WTC11 (cell line): ENCODE results near the gene FAF1. TPM values are rescaled to one million over a fixed set of nuclear protein-coding genes. Genes with fewer than 3 reads are reported as not detected.

ENCODE experiments used
- ATAC-seq: fragments of 200-7000 bp; cut with Tn5 transposase; 2 replicates; pipeline ENCODE4 v1.10.0; 2021; ENCODE audit warnings: mild to moderate bottlenecking, moderate library complexity
- CTCF ChIA-PET: fragments of 300-600 bp; sonication (Branson Sonifier 250); formaldehyde crosslinking; loops from one replicate; lab custom pipeline; 2021; ENCODE audit warnings: antibody characterized with exemption; lab: Charles Lee
- POLR2A ChIA-PET: fragments of 350-600 bp; sonication (Branson Sonifier 250); formaldehyde crosslinking; loops from one replicate; lab custom pipeline; 2021; ENCODE audit warnings: antibody characterized with exemption; lab: Charles Lee
- DNase-seq: peaks from one replicate; pipeline ENCODE4 v3.0.0; 2021; ENCODE audit warnings: low spot score
- H3K27ac Mint-ChIP-seq: 2 replicates; pipeline ENCODE4 v1.8.0; 2021; ENCODE audit warnings: mixed read lengths
- H3K27me3 Mint-ChIP-seq: 2 replicates; pipeline ENCODE4 v1.8.0; 2021; ENCODE audit warnings: low read depth, mild to moderate bottlenecking, moderate library complexity, mixed read lengths
- H3K36me3 Mint-ChIP-seq: 2 replicates; pipeline ENCODE4 v1.8.0; 2021; ENCODE audit warnings: mixed read lengths
- H3K4me1 Mint-ChIP-seq: 2 replicates; pipeline ENCODE4 v1.8.0; 2022; ENCODE audit warnings: mixed read lengths
- H3K4me3 Mint-ChIP-seq: 2 replicates; pipeline ENCODE4 v1.8.0; 2021; ENCODE audit warnings: mild to moderate bottlenecking, moderate library complexity, mixed read lengths
- H3K9me3 Mint-ChIP-seq: 2 replicates; pipeline ENCODE4 v1.8.0; 2021; ENCODE audit warnings: mixed read lengths
- ATF1 ChIP-seq: sonication (generic); formaldehyde crosslinking; IDR thresholded peaks from 2 replicates; pipeline ENCODE4 v1.8.1; 2023; ENCODE audit warnings: mild to moderate bottlenecking, moderate library complexity, missing genetic modification reagents
- CREB1 ChIP-seq: sonication (generic); formaldehyde crosslinking; IDR thresholded peaks from 2 replicates; pipeline ENCODE4 v1.8.0; 2023; ENCODE audit warnings: mild to moderate bottlenecking, missing genetic modification reagents
- ELF4 ChIP-seq: sonication (generic); formaldehyde crosslinking; IDR thresholded peaks from 2 replicates; pipeline ENCODE4 v1.8.1; 2022; ENCODE audit warnings: low read depth, mild to moderate bottlenecking, moderate library complexity, missing genetic modification reagents
- GABPB1 ChIP-seq: sonication (generic); formaldehyde crosslinking; IDR thresholded peaks from 2 replicates; pipeline ENCODE4 v1.8.1; 2023; ENCODE audit warnings: mild to moderate bottlenecking, missing genetic modification reagents
- NFYB ChIP-seq: sonication (generic); formaldehyde crosslinking; conservative IDR thresholded peaks from 2 replicates; pipeline ENCODE4 v1.8.0; 2022; ENCODE audit warnings: low read depth, missing genetic modification reagents
- NR2C2 ChIP-seq: sonication (generic); formaldehyde crosslinking; IDR thresholded peaks from 2 replicates; pipeline ENCODE4 v1.8.0; 2022; ENCODE audit warnings: mild to moderate bottlenecking, missing genetic modification reagents
- RORB ChIP-seq: fragments of 250-450 bp; sonication (Bioruptor Pico); IDR thresholded peaks from 2 replicates; pipeline ENCODE4 v1.9.0; 2021; ENCODE audit warnings: mild to moderate bottlenecking
- ZNF219 ChIP-seq: sonication (generic); formaldehyde crosslinking; IDR thresholded peaks from 2 replicates; pipeline ENCODE4 v1.8.0; 2023; ENCODE audit warnings: missing genetic modification reagents, mild to moderate bottlenecking, borderline replicate concordance
- ZNF396 ChIP-seq: fragments of 250-450 bp; sonication (Bioruptor Pico); IDR thresholded peaks from 2 replicates; pipeline ENCODE4 v1.8.0; 2021; ENCODE audit warnings: mild to moderate bottlenecking, moderate library complexity, borderline replicate concordance
- ZNF416 ChIP-seq: fragments of 250-450 bp; sonication (Bioruptor Pico); IDR thresholded peaks from 2 replicates; pipeline ENCODE4 v1.9.0; 2021; ENCODE audit warnings: mild to moderate bottlenecking, inconsistent platforms
- total RNA-seq: library from RNA; stranded (reverse); gene quantifications from 3 replicates; pipeline ENCODE4 v1.2.3, GENCODE V29; 2021
- TF ChIP-seq, protein P1 (sequence below): fragments of 250-450 bp; sonication (Bioruptor Pico); IDR thresholded peaks from 2 replicates; pipeline ENCODE4 v1.8.0; 2021; ENCODE audit warnings: mild to moderate bottlenecking
- TF ChIP-seq, protein P2 (sequence below): sonication (generic); formaldehyde crosslinking; IDR thresholded peaks from 2 replicates; pipeline ENCODE4 v1.8.1; 2023; ENCODE audit warnings: mild to moderate bottlenecking, missing genetic modification reagents
- TF ChIP-seq, protein P3 (sequence below): sonication (generic); formaldehyde crosslinking; IDR thresholded peaks from 2 replicates; pipeline ENCODE4 v1.8.1; 2023; ENCODE audit warnings: mild to moderate bottlenecking, missing genetic modification reagents, borderline replicate concordance
- TF ChIP-seq, protein P4 (sequence below): sonication (generic); formaldehyde crosslinking; IDR thresholded peaks from 2 replicates; pipeline ENCODE4 v1.8.1; 2022; ENCODE audit warnings: low read depth, mild to moderate bottlenecking, moderate library complexity, missing genetic modification reagents, borderline replicate concordance
- TF ChIP-seq, protein P5 (sequence below): sonication (generic); formaldehyde crosslinking; IDR thresholded peaks from 2 replicates; pipeline ENCODE4 v1.8.1; 2022; ENCODE audit warnings: mild to moderate bottlenecking, moderate library complexity, missing genetic modification reagents
- TF ChIP-seq, protein P6 (sequence below): sonication (generic); formaldehyde crosslinking; IDR thresholded peaks from 2 replicates; pipeline ENCODE4 v1.8.1; 2023; ENCODE audit warnings: mild to moderate bottlenecking, missing genetic modification reagents, moderate library complexity
- TF ChIP-seq, protein P7 (sequence below): sonication (generic); formaldehyde crosslinking; IDR thresholded peaks from 2 replicates; pipeline ENCODE4 v1.8.0; 2023; ENCODE audit warnings: missing genetic modification reagents
- TF ChIP-seq, protein P8 (sequence below): sonication (generic); formaldehyde crosslinking; conservative IDR thresholded peaks from 2 replicates; pipeline ENCODE4 v1.8.1; 2022; ENCODE audit warnings: mild to moderate bottlenecking, missing genetic modification reagents

FAF1 gene
- total RNA-seq, 1 experiment from 2014 or later, result 53.5 TPM

DNA sequence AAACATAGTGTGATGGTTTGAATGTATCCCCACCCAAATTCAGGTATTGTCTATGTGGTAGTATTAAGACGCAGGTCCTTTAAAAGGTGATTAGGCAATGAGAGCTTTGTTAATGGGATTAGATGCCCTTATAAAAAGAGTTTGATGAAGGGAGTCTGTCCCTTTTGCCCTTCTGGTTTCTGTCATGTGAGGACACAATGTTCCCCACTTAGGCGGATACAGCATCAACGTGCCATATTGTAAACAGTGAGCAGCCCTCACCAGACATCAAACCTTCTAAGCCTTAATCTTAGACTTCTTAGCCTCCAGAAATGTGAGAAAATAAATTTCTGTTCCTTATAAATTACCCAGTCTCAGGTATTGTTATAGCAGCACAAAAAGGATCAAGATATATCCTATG is 172.8 kb downstream of the FAF1 start:
- Mint-ChIP-seq H3K27me3 (no peaks in the 10 kb centered on the region), H3K36me3 (no peaks in the 10 kb centered on the region)
- no peak for DNase-seq

DNA sequence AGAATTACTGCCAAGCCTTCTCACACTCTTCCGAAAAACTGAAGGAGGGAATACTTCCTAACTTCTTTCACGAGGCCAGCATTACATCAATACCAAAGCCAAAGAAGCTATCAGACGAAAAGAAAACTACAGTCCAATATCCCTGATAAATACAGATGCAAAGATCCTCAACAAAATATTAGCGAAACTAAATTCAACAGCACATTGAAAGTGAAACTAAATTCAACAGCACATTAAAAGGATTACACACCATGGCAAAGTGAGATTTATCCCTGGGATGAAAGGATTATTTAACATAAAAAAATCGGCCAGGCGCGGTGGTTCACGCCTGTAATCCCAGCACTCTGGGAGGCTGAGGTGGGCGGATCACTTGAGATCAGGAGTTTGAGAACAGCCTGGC is 176.8 kb downstream of the FAF1 start:
- ChIA-PET POLR2A (no interaction called here), CTCF (interaction anchor here (0.8 to 1.0 kb wide), 3 partner anchors 8 to 79 kb away, joined by 3 read pairs; no protein-coding TSS in a partner anchor)

More for the DNA sequence above, 172.8 kb downstream of the FAF1 start:
- CTCF ChIA-PET, result no interaction called here
- TF ChIP-seq NR2C2 (CRISPR knock-in tag), result no peak
- TF ChIP-seq, protein P1, sequence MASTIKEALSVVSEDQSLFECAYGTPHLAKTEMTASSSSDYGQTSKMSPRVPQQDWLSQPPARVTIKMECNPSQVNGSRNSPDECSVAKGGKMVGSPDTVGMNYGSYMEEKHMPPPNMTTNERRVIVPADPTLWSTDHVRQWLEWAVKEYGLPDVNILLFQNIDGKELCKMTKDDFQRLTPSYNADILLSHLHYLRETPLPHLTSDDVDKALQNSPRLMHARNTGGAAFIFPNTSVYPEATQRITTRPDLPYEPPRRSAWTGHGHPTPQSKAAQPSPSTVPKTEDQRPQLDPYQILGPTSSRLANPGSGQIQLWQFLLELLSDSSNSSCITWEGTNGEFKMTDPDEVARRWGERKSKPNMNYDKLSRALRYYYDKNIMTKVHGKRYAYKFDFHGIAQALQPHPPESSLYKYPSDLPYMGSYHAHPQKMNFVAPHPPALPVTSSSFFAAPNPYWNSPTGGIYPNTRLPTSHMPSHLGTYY (CRISPR knock-in tag), result no peak
- TF ChIP-seq, protein P2, sequence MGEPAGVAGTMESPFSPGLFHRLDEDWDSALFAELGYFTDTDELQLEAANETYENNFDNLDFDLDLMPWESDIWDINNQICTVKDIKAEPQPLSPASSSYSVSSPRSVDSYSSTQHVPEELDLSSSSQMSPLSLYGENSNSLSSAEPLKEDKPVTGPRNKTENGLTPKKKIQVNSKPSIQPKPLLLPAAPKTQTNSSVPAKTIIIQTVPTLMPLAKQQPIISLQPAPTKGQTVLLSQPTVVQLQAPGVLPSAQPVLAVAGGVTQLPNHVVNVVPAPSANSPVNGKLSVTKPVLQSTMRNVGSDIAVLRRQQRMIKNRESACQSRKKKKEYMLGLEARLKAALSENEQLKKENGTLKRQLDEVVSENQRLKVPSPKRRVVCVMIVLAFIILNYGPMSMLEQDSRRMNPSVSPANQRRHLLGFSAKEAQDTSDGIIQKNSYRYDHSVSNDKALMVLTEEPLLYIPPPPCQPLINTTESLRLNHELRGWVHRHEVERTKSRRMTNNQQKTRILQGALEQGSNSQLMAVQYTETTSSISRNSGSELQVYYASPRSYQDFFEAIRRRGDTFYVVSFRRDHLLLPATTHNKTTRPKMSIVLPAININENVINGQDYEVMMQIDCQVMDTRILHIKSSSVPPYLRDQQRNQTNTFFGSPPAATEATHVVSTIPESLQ (CRISPR knock-in tag), result no peak
- TF ChIP-seq, protein P3, sequence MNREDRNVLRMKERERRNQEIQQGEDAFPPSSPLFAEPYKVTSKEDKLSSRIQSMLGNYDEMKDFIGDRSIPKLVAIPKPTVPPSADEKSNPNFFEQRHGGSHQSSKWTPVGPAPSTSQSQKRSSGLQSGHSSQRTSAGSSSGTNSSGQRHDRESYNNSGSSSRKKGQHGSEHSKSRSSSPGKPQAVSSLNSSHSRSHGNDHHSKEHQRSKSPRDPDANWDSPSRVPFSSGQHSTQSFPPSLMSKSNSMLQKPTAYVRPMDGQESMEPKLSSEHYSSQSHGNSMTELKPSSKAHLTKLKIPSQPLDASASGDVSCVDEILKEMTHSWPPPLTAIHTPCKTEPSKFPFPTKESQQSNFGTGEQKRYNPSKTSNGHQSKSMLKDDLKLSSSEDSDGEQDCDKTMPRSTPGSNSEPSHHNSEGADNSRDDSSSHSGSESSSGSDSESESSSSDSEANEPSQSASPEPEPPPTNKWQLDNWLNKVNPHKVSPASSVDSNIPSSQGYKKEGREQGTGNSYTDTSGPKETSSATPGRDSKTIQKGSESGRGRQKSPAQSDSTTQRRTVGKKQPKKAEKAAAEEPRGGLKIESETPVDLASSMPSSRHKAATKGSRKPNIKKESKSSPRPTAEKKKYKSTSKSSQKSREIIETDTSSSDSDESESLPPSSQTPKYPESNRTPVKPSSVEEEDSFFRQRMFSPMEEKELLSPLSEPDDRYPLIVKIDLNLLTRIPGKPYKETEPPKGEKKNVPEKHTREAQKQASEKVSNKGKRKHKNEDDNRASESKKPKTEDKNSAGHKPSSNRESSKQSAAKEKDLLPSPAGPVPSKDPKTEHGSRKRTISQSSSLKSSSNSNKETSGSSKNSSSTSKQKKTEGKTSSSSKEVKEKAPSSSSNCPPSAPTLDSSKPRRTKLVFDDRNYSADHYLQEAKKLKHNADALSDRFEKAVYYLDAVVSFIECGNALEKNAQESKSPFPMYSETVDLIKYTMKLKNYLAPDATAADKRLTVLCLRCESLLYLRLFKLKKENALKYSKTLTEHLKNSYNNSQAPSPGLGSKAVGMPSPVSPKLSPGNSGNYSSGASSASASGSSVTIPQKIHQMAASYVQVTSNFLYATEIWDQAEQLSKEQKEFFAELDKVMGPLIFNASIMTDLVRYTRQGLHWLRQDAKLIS (CRISPR knock-in tag), result no peak
- TF ChIP-seq ZNF416 (CRISPR knock-in tag), result no peak
- Mint-ChIP-seq H3K4me3 (no peak overlapping the region), H3K9me3 (no peaks in the 10 kb centered on the region), H3K27ac (no peak overlapping the region), H3K4me1 (no peaks in the 10 kb centered on the region)
- ATAC-seq, result no peak
- POLR2A ChIA-PET, result no interaction called here

DNA sequence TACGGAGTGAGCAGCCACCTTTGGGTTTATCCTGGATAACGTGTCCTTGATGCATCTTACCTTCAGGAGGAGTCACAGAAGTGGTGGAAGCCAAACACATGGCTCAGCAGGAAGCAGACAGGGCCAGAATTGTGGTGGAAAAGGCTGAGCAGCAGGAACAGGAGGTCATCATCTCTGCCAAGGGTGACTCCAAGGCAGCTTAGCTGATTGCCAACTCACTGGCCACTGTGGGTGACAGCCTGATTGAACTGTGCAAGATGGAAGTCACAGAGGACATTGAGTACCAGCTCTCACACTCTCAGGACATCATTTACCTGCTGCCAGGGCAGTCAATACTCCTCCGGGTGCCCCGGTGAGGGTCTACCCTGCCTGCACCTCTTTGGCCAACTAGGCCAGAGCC is 179.3 kb downstream of the FAF1 start:
- no peaks in the 10 kb centered on the region for H3K27me3 Mint-ChIP-seq

More for the DNA sequence above, 176.8 kb downstream of the FAF1 start:
- TF ChIP-seq NFYB (CRISPR knock-in tag) (no peak), GABPB1 (no peak)
- TF ChIP-seq, all 79 proteins: peak for 0
- Mint-ChIP-seq H3K9me3 (no peaks in the 10 kb centered on the region), H3K36me3 (peaks cover 3% of the 10 kb centered on the region; the same call in 1 of the 2 replicates), H3K4me1 (no peaks in the 10 kb centered on the region), H3K27ac (0 out of 2 replicates have a peak overlapping the region, but pooled peaks have one; percentile 18), H3K27me3 (no peaks in the 10 kb centered on the region), H3K4me3 (no peak overlapping the region)
- ATAC-seq (no peak), DNase-seq (no peak)

DNA sequence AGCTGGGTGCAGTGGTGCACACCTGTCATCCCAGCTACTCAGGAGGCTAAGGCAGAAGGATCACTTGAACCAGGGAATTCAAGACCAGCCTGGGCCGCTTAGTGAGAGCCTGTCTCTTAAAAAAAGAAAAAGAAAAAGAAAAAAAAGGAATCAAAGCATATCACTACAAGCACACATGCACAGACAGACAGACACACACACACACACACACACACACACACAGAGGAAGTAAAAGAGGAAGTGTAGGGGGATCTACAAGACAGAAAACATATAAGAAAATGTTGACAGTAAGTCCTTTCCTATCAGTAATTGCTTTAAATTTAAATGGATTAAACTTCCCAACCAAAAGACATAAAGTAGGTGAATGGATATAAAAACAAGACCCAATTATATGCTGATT is 180.3 kb downstream of the FAF1 start:
- Mint-ChIP-seq H3K27ac (no peak overlapping the region), H3K9me3 (no peaks in the 10 kb centered on the region), H3K4me1 (no peaks in the 10 kb centered on the region), H3K36me3 (peaks cover 3% of the 10 kb centered on the region; the same call in 1 of the 2 replicates), H3K27me3 (no peaks in the 10 kb centered on the region), H3K4me3 (no peak overlapping the region)
- ATAC-seq (no peak), DNase-seq (no peak)
- ChIA-PET POLR2A (no interaction called here), CTCF (interaction anchor here (0.8 kb wide), 1 partner anchor 13 kb away, joined by 4 read pairs; no protein-coding TSS in a partner anchor)
- TF ChIP-seq ZNF396 (CRISPR knock-in tag), result no peak
- TF ChIP-seq, protein P4, sequence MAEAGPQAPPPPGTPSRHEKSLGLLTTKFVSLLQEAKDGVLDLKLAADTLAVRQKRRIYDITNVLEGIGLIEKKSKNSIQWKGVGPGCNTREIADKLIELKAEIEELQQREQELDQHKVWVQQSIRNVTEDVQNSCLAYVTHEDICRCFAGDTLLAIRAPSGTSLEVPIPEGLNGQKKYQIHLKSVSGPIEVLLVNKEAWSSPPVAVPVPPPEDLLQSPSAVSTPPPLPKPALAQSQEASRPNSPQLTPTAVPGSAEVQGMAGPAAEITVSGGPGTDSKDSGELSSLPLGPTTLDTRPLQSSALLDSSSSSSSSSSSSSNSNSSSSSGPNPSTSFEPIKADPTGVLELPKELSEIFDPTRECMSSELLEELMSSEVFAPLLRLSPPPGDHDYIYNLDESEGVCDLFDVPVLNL, result no peak
- no peak for TF ChIP-seq ELF4 (CRISPR knock-in tag)
- TF ChIP-seq, protein P5, sequence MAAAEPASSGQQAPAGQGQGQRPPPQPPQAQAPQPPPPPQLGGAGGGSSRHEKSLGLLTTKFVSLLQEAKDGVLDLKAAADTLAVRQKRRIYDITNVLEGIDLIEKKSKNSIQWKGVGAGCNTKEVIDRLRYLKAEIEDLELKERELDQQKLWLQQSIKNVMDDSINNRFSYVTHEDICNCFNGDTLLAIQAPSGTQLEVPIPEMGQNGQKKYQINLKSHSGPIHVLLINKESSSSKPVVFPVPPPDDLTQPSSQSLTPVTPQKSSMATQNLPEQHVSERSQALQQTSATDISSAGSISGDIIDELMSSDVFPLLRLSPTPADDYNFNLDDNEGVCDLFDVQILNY (CRISPR knock-in tag), result no peak
- TF ChIP-seq, protein P6, sequence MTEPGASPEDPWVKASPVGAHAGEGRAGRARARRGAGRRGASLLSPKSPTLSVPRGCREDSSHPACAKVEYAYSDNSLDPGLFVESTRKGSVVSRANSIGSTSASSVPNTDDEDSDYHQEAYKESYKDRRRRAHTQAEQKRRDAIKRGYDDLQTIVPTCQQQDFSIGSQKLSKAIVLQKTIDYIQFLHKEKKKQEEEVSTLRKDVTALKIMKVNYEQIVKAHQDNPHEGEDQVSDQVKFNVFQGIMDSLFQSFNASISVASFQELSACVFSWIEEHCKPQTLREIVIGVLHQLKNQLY, result no peak
- no peak for TF ChIP-seq ZNF219 (CRISPR knock-in tag)
- TF ChIP-seq ATF1, result no peak
- no peak for TF ChIP-seq CREB1 (CRISPR knock-in tag)
- no peak for TF ChIP-seq RORB (CRISPR knock-in tag)
- TF ChIP-seq, protein P7, sequence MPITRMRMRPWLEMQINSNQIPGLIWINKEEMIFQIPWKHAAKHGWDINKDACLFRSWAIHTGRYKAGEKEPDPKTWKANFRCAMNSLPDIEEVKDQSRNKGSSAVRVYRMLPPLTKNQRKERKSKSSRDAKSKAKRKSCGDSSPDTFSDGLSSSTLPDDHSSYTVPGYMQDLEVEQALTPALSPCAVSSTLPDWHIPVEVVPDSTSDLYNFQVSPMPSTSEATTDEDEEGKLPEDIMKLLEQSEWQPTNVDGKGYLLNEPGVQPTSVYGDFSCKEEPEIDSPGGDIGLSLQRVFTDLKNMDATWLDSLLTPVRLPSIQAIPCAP (CRISPR knock-in tag), result no peak

More for the DNA sequence above, 179.3 kb downstream of the FAF1 start:
- H3K36me3 Mint-ChIP-seq, result peaks cover 3% of the 10 kb centered on the region; the same call in 1 of the 2 replicates
- no peak overlapping the region for H3K4me3 Mint-ChIP-seq
- no peaks in the 10 kb centered on the region for H3K4me1 Mint-ChIP-seq
- no peak for ATAC-seq
- TF ChIP-seq, protein P8, sequence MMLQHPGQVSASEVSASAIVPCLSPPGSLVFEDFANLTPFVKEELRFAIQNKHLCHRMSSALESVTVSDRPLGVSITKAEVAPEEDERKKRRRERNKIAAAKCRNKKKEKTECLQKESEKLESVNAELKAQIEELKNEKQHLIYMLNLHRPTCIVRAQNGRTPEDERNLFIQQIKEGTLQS, result no peak
- no peak for DNase-seq
- H3K27ac Mint-ChIP-seq, result no peak overlapping the region
- POLR2A ChIA-PET, result no interaction called here
- CTCF ChIA-PET, result interaction anchor here (0.8 kb wide), 1 partner anchor 14 kb away, joined by 4 read pairs; no protein-coding TSS in a partner anchor
- H3K9me3 Mint-ChIP-seq, result no peaks in the 10 kb centered on the region
